ENCODE data around the gene CALN1.

Gene CALN1

DNA sequence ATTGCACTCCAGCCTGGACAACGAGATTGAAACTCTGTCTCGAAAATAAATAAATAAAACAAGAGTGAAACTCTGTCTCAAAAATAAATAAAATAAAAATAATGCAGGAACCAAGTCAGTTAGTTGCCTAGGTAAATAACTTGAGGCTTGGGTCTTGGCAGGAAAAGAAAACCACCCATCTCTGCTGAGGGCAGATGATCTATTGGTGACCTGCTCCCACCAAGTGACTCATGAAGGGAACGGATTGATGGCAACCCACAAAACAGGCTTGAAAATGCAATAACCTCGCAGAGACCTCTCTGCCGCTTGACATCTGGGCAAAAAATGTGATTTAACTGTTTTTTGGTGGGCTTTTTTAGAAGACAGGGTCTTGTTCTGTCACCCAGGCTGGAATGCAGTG is 86.6 kb downstream of the CALN1 start:
- DNase-seq = no peak

DNA sequence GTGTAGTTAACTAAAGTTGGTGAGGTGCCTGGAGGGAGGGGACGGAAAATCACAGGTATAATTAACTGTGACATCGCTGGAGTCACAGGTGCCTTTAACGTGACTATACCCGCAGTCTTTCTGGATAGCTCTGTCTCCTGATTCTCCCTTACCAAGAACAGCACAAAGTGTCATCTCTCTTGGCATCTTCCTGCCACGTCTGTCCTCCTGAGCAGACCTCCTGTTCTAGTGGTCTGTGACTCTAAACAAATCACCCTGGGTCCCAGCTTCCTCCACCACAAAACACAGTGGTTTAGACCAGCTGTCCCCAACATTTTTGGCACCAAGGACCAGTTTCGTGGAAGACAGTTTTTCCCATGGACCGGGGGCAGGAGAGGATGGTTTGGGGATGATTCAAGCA is 90.5 kb downstream of the CALN1 start:
- no peak for DNase-seq

DNA sequence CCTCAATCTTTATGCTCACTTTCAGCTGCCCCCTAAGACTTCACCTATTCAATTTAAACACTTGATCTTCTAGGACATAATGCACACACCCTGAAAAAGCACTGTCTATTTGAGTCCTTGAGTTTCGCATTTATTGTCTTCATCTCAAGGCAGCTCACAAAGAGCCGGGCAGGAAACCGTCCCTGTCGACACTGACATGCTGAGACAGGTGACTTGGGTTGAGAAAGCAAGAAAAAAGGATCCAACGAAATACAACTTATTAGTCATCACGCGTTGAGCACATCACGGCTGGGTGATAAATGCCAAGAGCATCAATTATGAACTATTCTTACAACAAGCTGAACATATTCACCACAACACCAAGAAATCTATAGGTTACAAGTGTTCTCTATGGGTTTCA is 91.1 kb downstream of the CALN1 start:
- no peak for DNase-seq

DNA sequence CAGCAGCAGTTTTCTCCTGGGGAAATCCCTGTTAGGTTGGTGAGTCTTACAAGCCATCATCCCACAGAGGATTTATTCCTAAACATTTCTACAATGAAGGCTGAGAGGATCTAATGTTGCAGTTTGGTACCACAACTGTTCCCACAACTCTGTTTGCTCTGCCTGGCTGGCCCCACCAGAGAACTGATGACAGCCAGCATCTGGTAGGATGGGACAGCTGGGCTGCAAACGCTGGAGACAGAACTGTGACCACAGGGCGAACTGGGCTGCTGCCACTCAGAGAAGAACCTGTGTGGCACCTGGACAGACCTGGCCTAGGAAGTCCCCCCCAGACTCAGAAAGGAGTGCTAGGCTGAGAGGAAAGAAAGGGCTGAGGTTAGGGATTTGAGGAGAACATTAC is 94.8 kb downstream of the CALN1 start:
- no peak for DNase-seq

DNA sequence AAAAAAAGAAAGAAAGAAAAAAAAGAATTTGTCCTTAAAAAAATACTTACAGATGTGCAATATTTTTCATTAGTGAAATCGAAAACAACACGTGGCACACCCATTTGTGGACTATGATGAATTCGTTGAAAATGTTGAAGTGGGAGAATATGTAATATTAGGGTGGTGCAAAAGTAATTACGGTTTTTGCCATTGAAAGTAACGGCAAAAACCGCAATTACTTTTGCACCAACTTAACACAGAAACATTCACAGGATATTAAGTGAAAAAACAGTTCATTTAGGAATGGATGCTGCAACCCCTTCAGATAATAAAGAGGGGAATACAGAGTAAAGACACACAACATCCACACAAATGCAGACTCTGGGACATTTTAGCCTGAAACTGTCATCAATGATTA is 96.0 kb downstream of the CALN1 start:
- no peak for DNase-seq

DNA sequence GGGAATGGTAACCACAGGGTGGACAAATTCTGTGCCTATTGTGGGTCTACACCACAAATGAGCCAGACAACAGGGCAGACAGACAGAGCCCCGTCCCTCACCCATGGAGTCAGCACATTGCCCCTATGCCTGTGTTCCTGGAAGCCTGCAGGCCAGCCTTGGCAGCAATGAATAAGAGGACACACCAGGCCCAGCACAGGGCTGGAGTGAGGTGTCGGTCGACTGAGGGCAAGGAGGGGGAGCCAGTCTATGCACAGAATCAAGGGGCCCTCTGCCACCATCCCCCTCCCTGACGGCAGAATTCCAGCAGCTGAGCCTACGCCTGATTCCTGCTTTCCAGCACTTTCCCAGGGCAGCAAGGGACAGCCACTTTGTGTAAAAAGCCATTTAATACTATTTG is 98.2 kb downstream of the CALN1 start:
- no peak for DNase-seq

DNA sequence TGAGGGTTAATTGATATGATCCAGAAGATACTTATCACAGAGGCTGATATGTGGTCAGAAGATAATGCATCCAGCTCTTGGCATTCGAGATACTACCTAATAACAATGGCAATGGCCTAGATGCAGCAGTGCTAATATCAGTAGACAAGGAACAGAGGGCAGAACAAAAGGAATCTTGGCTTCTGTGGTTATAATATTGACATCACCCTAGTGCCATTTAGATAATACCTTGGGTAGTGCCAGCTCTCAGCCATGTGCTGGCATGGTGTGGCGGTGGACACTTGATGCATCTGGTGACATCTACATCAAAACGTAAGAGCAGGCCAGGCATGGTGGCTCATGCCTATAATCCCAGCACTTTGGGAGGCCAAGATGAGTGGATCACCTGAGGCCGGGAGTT is 101.8 kb downstream of the CALN1 start:
- no peak for DNase-seq

DNA sequence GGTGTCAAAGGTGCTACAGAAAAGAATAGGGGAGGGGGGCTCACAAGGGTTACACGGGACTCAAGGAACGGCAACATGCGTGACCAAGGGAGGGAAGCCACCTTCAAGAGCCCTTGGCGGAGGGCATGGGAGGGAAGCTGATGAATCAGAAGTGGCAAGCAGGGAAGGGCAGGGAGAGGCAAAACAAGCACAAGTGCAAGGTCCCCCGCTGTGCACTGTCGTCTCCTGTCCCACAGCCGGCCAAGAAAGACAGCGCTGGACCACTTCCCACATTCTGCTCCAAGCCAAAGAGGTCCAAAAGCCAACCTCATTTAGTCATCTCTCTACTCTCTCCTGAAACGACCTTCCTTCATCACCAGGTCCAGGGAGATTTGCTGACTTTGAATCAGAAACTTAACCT is 102.7 kb downstream of the CALN1 start:
- DNase-seq = no peak

DNA sequence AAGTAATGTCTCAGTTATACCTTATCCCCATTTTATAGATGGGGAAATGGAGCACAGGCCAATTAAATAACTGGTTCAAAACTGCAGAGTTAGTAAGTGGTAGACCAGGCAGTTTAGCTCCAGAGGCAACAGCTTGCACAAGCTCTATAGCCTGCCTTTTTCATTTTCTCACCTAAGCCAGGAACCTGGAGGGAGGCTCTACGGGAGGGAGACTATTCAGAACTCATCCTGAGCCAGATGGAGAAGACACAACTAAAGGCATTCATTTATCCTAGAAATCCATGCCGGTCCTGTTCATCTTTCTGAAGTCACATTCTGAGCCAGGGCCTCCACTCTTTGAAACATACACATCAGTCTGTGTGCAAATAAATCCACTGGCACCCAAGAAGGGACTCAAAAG is 103.2 kb downstream of the CALN1 start:
- no peak for DNase-seq

DNA sequence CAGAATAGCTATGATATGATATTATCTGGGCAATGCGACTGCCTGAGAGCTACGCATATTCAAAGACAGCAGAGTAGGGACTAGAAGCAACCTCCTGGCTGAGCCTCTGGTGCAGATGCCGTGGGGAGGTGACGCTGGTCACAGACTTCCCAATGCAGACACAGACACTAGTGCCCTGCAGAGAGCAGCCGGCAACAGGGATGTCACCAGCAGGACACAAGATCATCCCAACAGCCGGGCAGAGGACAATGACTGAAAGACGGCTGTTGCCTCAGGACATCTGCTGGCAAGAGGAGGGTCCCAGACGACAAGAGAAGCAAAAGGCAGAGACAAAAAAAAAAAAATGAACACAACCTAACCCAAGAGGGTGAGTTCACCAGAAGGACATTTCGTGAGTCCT is 104.6 kb downstream of the CALN1 start:
- DNase-seq = no peak

DNA sequence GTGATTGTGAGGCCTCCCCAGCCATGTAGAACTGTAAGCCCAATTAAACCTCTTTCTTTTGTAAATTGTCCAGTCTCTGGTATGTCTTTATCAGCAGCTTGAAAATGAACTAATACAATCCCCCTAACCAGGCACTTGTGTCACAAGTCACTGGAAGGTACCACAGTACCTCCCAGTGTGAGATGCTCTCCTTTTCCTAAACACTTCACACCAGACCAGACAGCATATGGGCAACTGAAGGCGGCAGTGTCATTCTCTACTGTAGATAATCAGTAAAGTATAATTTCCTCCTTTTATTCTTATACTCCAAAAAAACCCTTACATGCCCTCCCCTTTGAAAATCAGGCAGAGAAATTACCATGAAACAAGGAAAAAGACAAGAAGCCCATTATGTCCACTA is 113.2 kb downstream of the CALN1 start:
- no peak for DNase-seq

DNA sequence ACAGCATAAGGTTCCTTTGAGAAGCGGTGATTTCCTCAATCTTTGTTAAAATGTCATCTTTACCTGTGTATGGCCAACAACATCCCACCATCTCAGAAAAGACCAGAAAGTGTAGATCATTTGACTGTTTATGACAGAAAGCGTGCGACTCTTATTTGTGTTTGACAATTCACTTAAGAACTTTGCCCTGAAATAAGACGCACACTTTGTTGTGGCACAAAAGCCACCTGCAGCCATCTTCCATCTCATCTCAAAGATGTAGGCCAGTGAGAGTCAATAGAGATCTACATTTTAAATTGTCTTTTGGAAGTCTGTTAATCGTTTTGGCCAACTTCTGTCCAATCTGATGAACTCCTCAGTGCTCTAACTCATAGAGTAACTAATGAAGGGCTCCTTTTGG is 114.0 kb downstream of the CALN1 start:
- DNase-seq = no peak

DNA sequence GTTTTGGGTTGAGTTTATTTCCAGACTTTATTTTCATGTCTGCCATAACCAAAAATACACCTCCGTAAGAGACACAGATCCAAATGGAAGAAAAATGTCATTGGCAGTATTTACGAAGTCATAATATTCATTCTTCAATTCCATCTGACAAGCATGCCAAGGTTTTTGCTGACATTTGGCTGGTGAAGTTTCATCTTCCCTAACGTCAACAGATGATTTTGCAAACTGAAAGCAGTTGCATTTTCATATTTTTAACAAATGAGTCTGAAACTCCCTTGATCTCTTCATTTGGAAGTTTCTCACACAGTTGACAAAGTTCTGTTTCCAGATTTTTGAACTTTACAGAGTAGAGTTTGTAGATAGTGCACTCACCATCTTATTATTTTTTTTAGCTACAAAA is 114.5 kb downstream of the CALN1 start:
- DNase-seq = no peak

DNA sequence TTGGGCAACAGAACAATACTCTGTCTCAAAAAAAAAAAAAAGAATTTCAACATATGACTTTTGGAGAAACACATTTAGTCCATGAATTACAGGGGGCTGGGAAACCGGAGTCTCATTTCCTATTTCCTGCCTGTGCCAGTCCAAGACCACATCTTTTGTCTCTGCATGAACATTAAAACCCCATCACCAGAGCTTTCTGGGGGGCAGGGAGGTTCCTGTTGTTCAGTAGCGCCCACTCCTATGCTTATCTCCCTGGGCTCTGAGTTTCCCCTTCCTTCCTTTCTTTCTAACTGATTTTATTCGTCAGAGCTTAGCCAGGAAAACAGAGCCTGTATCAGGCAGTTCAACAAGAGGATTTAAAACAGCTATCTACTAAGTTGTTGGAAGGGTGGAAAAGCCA is 119.3 kb downstream of the CALN1 start:
- DNase-seq = no peak

DNA sequence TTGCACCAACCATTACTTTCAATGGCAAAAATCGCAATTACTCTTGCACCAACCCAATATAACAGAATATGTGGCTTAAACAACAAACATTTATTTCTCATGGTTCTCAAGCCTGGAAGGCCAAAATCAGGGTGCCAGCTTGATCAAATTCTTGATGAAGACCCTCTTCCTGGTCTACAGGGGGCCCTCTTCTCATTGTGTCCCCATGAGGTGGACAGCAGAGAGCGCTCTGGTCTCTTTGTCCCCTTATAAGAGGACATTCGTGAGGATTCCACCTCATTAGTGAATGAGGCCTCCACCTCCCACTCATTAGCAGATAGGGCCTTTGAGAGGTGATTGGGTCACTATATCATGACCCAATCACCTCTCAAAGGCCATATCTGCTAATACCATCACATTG is 120.0 kb downstream of the CALN1 start:
- DNase-seq = no peak

DNA sequence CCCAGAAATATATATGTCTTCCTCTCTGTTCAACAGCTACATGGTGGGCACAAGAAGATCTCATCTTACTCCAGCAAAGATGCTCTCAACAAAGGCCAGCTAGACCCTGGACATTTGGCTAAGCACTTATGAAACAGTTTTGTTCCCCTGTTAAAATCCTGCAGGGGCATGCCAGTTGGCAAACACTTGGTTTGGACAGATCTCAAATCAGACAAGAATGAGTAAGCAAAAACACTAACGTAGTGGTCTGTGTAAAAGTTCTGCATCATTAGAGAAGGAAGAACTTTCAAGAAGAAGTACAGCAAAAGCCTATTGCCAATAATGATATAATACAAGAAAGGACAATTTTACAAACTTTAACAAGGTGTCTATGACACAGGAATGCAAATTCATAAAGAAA is 125.6 kb downstream of the CALN1 start:
- DNase-seq = peak in 1 of 4 experiments; percentile 4

DNA sequence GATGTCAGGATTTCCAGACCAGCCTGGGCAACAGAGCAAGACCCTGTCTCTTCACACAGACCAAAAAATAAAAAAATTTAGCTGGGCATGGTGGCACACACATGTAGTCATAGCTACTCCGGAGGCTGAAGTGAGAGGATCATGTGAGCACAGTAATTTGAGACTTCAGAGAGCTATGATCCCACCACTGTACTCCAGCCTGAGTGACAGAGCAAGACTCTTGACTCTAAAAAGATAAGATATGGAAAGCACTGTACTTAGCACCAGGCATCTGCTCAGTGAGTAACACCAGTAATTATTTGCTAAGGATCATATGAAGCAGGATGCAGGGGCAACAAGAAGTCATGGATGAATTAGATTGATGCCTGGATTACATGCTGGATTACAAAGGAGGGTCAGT is 128.8 kb downstream of the CALN1 start:
- no peak for DNase-seq

DNA sequence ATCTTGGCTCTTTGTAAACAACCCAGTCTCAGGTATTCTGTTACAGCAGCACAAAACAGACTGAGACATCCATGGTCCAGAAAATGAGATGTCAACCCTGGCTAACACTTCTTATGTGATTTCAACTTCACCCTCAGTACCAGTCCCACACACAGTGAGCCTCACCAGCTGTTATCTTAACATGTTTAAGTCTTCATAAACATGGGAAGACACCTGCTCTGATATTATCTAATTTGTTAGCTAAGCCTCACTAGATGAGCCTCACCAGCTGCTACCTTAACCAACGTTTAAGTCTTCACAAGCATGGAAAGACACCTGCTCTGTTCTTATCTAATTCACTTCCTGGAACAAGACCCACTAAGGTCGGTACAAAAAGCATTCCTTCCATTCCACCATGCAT is 130.8 kb downstream of the CALN1 start:
- no peak for DNase-seq

DNA sequence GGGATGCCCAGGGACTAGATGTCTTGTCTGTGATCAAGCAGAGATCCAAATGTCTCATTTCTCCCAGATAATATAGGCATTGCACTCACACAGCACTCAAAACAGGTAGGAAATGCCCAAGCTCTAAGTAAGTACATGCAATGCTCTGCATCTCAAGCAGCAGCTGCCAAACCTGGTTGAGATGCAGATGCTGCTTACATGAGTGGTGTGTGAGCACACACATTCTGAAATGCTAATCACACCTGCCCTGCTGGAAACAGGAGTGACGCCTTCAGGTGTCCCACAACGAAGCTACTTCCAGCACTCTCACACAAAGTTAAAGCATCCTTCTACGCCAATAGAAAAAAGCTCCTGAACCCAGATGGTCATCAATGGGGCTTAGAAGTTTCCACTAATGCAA is 132.9 kb downstream of the CALN1 start:
- DNase-seq = no peak

DNA sequence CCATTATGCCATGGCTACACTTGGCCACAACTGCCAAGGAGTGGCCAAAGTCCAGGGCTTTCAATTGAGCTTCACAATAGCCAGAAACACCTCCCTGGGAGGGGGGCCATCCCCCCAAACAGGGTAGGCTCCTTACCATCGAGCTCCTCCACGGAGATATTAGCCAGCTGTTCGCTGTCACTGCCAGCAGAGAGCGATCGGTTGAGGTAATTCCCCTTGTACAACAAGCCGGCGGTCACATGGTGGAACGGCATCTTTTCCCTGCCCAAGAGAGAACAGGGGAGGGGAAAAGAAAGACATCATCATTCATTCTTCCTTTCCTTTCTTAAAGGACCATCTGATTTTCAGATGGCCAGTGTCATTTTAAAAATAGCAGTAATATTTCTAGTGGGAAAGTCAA is 133.6 kb downstream of the CALN1 start:
- DNase-seq = no peak

DNA sequence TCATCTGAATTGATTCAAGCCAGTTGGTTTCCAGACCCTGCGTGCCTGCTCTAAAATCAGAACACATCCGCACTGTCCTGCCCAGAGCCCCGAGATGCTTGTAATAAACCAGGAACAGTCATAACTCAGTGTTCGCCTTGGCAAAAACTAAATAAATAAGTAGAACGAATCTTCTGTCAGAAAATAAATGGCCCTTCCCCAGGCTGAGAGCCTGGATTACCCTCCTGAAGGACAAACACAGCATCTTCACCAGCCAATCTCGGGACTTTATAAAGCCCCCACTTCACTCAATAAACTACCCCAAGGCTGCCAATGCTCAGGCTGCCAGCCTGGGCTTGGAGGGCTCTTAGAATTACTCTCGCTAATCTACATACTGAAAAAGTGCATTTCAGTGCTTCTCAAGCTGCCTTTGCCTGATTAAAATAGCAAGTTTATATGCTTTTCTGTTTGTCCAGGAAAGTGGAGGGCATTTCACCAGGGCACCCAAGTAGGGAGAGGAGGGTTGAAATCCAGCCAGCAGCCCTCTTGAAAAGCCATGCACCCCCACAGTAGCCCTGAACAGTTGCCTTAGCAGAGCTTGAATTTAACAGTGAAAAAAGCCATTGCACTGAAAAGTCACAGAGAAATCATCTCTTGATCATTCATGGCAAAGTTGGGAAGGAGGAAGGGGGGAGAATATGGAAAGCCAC is 136.6 kb downstream of the CALN1 start:
- no peak for DNase-seq

DNA sequence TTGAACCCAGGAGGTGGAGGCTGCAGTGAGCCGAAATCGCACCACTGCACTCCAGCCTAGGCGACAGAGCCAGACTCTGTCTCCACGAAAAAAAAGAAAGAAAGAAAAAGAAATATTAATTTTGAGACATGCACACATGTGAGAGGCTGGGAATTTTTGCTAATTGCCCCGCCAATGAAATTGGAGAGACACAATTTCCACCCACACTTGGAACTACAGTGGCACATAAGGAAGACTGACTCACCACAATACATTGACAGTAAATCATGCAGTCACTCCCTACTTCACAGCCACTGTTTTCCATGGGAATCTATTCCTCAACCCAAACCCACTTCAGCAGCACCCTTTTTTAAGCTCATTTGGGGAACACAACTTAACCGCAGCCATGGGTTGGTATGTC is 139.7 kb downstream of the CALN1 start:
- DNase-seq = no peak

DNA sequence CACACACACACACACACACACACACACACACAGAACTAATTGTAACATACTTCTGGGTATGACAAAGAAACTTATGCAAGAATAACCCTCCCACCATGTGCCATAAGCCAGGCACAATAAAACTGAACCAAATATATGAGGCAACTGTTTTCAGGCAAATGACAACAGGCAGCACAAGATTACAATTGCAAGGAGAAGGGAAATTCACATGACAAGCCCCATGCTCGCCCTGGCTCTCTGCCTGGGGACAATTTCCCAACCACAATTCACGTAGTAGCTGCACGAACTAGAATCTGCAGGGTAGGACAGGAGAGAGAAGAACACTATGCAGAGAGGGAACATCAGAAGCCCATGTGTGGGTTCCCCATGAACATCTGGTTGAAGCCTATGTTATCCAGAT is 143.3 kb downstream of the CALN1 start:
- peak; percentile 56 to 74 (median 71) for DNase-seq

DNA sequence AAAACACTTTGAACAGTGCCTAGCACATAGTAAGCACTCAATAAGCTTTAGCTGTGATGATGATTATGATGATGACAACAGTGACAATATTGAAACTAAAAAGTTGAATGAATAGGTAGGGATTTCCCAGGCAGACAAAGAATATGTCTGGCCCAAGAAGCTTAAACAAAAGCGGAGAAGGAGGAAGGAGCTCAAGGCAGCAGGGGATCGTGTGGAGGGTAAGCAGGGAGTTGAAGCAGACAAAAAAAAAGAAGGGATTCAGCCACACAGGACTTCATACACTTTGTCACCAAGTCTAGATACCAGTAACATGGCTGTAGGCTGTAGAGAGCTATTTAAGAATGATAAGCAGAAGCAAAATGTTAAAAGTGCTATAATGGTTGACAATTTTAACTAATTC is 144.0 kb downstream of the CALN1 start:
- DNase-seq = no peak

DNA sequence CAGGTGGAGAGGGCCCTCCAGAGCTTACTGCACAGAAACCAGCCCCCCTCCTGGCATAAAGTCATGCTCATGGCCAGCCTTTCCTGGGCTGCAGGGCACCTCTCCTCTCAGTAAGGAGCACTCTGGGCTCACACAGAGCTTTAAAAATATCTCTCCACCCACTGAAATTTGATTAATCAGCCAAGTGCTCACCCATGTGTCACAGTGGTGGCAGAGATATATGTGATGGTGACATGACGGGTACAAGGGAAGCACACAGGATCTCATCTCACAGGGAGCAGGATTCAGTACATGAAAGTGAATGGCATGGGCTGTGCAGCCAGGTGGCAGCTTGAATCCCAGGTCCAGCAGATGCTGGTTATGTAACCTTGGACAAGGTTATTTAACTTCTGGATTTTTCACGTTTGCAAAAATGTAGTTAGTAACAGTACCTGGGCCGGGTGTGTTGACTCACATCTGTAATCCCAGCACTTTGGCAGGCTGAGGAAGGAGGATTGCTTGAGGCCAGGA is 144.8 kb downstream of the CALN1 start:
- DNase-seq = no peak

All from suppressor macrophage (primary cell).